Measurements from ENCODE around the gene CHEK1.

Gene CHEK1

GRCh38 chr11:125627236-125627910 is 2.4 kb downstream of the CHEK1 start:
- DNase-seq = no peak

GRCh38 chr11:125637840-125638239 is 12.9 kb downstream of the CHEK1 start:
- DNase-seq = no peak

GRCh38 chr11:125638315-125638714 is 13.4 kb downstream of the CHEK1 start:
- DNase-seq = no peak

GRCh38 chr11:125645871-125646270 is 20.9 kb downstream of the CHEK1 start:
- no peak for DNase-seq

- DNase-seq = no peak
These were observed 24.7 kb downstream of the CHEK1 start for GRCh38 chr11:125649465-125650166.

GRCh38 chr11:125662689-125663088 is 37.7 kb downstream of the CHEK1 start:
- DNase-seq = no peak

GRCh38 chr11:125663910-125664309 is 38.9 kb downstream of the CHEK1 start:
- DNase-seq = no peak

GRCh38 chr11:125667151-125667550 is 42.2 kb downstream of the CHEK1 start:
- no peak for DNase-seq

GRCh38 chr11:125670172-125670571 is 45.2 kb downstream of the CHEK1 start:
- DNase-seq = no peak

GRCh38 chr11:125671561-125671960 is 46.6 kb downstream of the CHEK1 start:
- DNase-seq = no peak

- DNase-seq = no peak
These were observed 49.2 kb downstream of the CHEK1 start for GRCh38 chr11:125674210-125674609.

GRCh38 chr11:125675196-125675595 is 50.2 kb downstream of the CHEK1 start:
- no peak for DNase-seq

GRCh38 chr11:125679397-125679796 is 54.4 kb downstream of the CHEK1 start:
- DNase-seq = no peak

GRCh38 chr11:125679837-125680236 is 54.9 kb downstream of the CHEK1 start:
- DNase-seq = no peak

GRCh38 chr11:125680747-125681146 is 55.8 kb downstream of the CHEK1 start, which contains the start of gene ACRV1:
ACRV1 (minus strand) TSS chr11:125680847; CDS start chr11:125680780, 67 bp downstream.
- DNase-seq = no peak

- no peak for DNase-seq
These were observed 60.3 kb downstream of the CHEK1 start for GRCh38 chr11:125685228-125685627.

GRCh38 chr11:125688066-125688465 is 63.1 kb downstream of the CHEK1 start:
- DNase-seq = no peak

GRCh38 chr11:125688632-125689031 is 63.7 kb downstream of the CHEK1 start:
- DNase-seq = no peak

- no peak for DNase-seq
These were observed 64.4 kb downstream of the CHEK1 start for GRCh38 chr11:125689274-125689859.

GRCh38 chr11:125690006-125690405 is 65.0 kb downstream of the CHEK1 start:
- no peak for DNase-seq

- no peak for DNase-seq
These were observed 67.9 kb downstream of the CHEK1 start for GRCh38 chr11:125692887-125693286.

GRCh38 chr11:125694951-125695350 is 70.0 kb downstream of the CHEK1 start:
- DNase-seq = no peak

GRCh38 chr11:125701018-125701610 is 76.2 kb downstream of the CHEK1 start:
- DNase-seq = no peak
